HepG2 (cell line): Measurements from ENCODE around the gene ESYT2. TPM values are rescaled to one million over a fixed set of nuclear protein-coding genes. Genes with fewer than 3 reads are reported as not detected.

ENCODE experiments used
- CREM ChIP-seq, 2 experiments: sonication (generic) in 1 of 2; formaldehyde crosslinking in 1 of 2; IDR thresholded peaks; 2 replicates each; pipeline versions ENCODE4 v1.4.0 to v1.6.1; 2016 to 2020; ENCODE audit warnings: antibody characterized with exemption in 1 of 2, mild to moderate bottlenecking in 1 of 2, missing genetic modification reagents in 1 of 2
- FOXO1 ChIP-seq: sonication (generic); formaldehyde crosslinking; IDR thresholded peaks from 2 replicates; pipeline ENCODE4 v1.4.0; 2020; ENCODE audit warnings: missing genetic modification reagents
- GZF1 ChIP-seq: sonication (generic); formaldehyde crosslinking; IDR thresholded peaks from 2 replicates; pipeline ENCODE4 v1.5.1; 2020; ENCODE audit warnings: mild to moderate bottlenecking, missing genetic modification reagents
- HNRNPH1 ChIP-seq: fragments of 200-400 bp; formaldehyde crosslinking; optimal IDR thresholded peaks from 2 replicates; pipeline ENCODE3; 2017; ENCODE audit warnings: mild to moderate bottlenecking, low read depth, low read length
- KDM4B ChIP-seq: sonication (generic); formaldehyde crosslinking; IDR thresholded peaks from 2 replicates; pipeline ENCODE4 v1.4.0; 2020; ENCODE audit warnings: missing genetic modification reagents
- MXD1 ChIP-seq: sonication (generic); formaldehyde crosslinking; IDR thresholded peaks from 2 replicates; pipeline ENCODE4 v1.4.0; 2020; ENCODE audit warnings: mild to moderate bottlenecking, missing genetic modification reagents
- PLSCR1 ChIP-seq: sonication (generic); formaldehyde crosslinking; IDR thresholded peaks from 2 replicates; pipeline ENCODE4 v1.5.0; 2020; ENCODE audit warnings: missing genetic modification reagents, mild to moderate bottlenecking, borderline replicate concordance
- RBFOX2 ChIP-seq: fragments of 200-400 bp; formaldehyde crosslinking; IDR thresholded peaks from 2 replicates; pipeline ENCODE4 v1.6.1; 2017; ENCODE audit warnings: low read depth, mild to moderate bottlenecking, low read length
- REPIN1 ChIP-seq: sonication (generic); formaldehyde crosslinking; IDR thresholded peaks from 2 replicates; pipeline ENCODE4 v1.8.0; 2022; ENCODE audit warnings: missing genetic modification reagents, low read depth, mild to moderate bottlenecking, borderline replicate concordance
- SP140L ChIP-seq: sonication (generic); formaldehyde crosslinking; IDR thresholded peaks from 2 replicates; pipeline ENCODE4 v1.4.0; 2020; ENCODE audit warnings: missing genetic modification reagents, borderline replicate concordance
- TBX3 ChIP-seq: fragments of 450-650 bp; IDR thresholded peaks from 2 replicates; pipeline ENCODE4 v1.6.1; 2017; ENCODE audit warnings: antibody characterized with exemption, mild to moderate bottlenecking, inconsistent platforms, borderline replicate concordance
- TFE3 ChIP-seq: IDR thresholded peaks from 2 replicates; pipeline ENCODE4 v1.6.1; 2016
- TRAFD1 ChIP-seq: sonication (generic); formaldehyde crosslinking; IDR thresholded peaks from 2 replicates; pipeline ENCODE4 v1.5.1; 2020; ENCODE audit warnings: missing genetic modification reagents, mild to moderate bottlenecking, borderline replicate concordance
- XBP1 ChIP-seq: sonication (generic); formaldehyde crosslinking; IDR thresholded peaks from 2 replicates; pipeline ENCODE4 v1.5.0; 2020; ENCODE audit warnings: missing genetic modification reagents
- ZBTB49 ChIP-seq: sonication (generic); formaldehyde crosslinking; IDR thresholded peaks from 2 replicates; pipeline ENCODE4 v1.4.0; 2020; ENCODE audit warnings: missing genetic modification reagents, borderline replicate concordance
- ZNF124 ChIP-seq: sonication (generic); formaldehyde crosslinking; IDR thresholded peaks from 2 replicates; pipeline ENCODE4 v1.4.0; 2020; ENCODE audit warnings: missing genetic modification reagents
- ZNF232 ChIP-seq: sonication (generic); formaldehyde crosslinking; IDR thresholded peaks from 2 replicates; pipeline ENCODE4 v1.4.0; 2020; ENCODE audit warnings: missing genetic modification reagents, borderline replicate concordance
- ZNF331 ChIP-seq: sonication (generic); formaldehyde crosslinking; IDR thresholded peaks from 2 replicates; pipeline ENCODE4 v1.4.0; 2020; ENCODE audit warnings: missing genetic modification reagents
- ZNF549 ChIP-seq: sonication (generic); formaldehyde crosslinking; IDR thresholded peaks from 2 replicates; pipeline ENCODE4 v1.5.0; 2020; ENCODE audit warnings: missing genetic modification reagents
- ZNF577 ChIP-seq: sonication (generic); formaldehyde crosslinking; IDR thresholded peaks from 2 replicates; pipeline ENCODE4 v1.4.0; 2020; ENCODE audit warnings: mild to moderate bottlenecking, low read depth, missing genetic modification reagents, borderline replicate concordance
- ZNF615 ChIP-seq: sonication (generic); formaldehyde crosslinking; IDR thresholded peaks from 2 replicates; pipeline ENCODE4 v1.5.0; 2020; ENCODE audit warnings: mild to moderate bottlenecking, missing genetic modification reagents, borderline replicate concordance
- ZNF724P ChIP-seq: sonication (generic); formaldehyde crosslinking; IDR thresholded peaks from 2 replicates; pipeline ENCODE4 v1.8.0; 2022; ENCODE audit warnings: missing genetic modification reagents, borderline replicate concordance
- ZNF891 ChIP-seq: sonication (generic); formaldehyde crosslinking; IDR thresholded peaks from 2 replicates; pipeline ENCODE4 v1.5.0; 2020; ENCODE audit warnings: mild to moderate bottlenecking, missing genetic modification reagents
- polyA plus RNA-seq, 8 experiments: library from polyadenylated mRNA; depleted of rRNA in 3 of 8; stranded (reverse) in 7 of 8; unstranded in 1 of 8; fragments of >200 nt; fragmentation: Illumina TruSeq in 4 of 8; extraction: Trizol in 4 of 8; gene quantifications; 2 replicates each; pipeline versions ENCODE4 v1.2.1 to v1.2.3, GENCODE V29; 2011 to 2016; ENCODE audit warnings: low read depth in 4 of 8, missing spikeins in 1 of 8, mixed read lengths in 1 of 8; ENCODE audit not compliant: insufficient read depth in 1 of 8
- total RNA-seq, 5 experiments: library from RNA; depleted of rRNA; stranded (reverse); fragments of >200 nt; fragmentation: Illumina TruSeq; extraction: Trizol; gene quantifications; 2 replicates each; pipeline ENCODE4 v1.2.3, GENCODE V29; 2016; ENCODE audit warnings: low read depth in 1 of 5

The ESYT2 gene
- total and polyA plus RNA-seq, 2 of the 13 experiments (the other 11 are each of a cell fraction or from before 2014, with no cell fraction given): 28.5 to 37.3 TPM

DNA sequence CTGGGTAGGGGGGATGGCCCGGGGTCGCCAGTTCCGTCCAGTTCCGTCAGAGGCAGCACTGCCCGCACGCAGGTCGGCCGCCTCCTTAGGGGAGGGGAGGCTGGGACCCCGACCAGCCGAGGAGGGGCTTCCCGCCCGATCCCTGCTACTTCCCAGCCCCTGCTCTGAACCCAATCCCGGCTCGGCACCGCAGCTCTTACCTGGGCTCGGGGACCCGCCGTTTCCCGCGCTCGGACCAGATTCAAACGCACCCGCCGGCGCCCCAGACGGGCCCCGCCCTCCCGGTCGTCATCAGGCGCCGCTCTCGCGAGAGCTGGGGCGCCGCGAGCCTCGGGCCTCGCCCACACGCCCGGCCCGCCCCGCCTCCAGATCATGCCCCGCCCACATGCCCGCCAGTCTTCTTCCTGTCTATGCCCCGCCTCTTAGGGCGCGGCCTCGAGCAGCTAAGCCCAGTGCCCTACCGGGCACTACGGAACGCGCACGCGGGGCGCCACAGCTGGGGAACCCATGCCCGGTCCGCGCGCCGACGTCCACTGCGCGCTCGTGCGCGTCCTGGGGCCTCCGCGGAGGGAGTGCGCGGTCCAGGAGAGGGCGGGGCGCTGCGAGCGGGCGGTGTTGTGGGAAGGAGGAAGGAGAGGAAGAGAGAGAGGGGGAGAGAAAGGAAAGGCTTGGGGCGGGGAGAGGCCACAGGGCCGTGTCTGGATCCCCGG, 124.6 kb downstream of the ESYT2 start, which contains the start of gene NCAPG2 (continued):
- TF ChIP-seq REPIN1 (CRISPR knock-in tag) (no peak; the same call in none of the 2 replicates), XBP1 (CRISPR knock-in tag) (no peak), ZNF124 (CRISPR knock-in tag) (no peak), ZNF232 (CRISPR knock-in tag) (no peak; the same call in 1 of the 2 replicates), KDM4B (no peak), ZBTB49 (CRISPR knock-in tag) (no peak), ZNF577 (CRISPR knock-in tag) (no peak), HNRNPH1 (no peak), ZNF549 (CRISPR knock-in tag) (no peak), ZNF724P (CRISPR knock-in tag) (peak; percentile 86; the same call in 1 of the 2 replicates), RBFOX2 (peak; percentile 86), MXD1 (peak; percentile 58; the same call in 1 of the 2 replicates), TFE3 (CRISPR knock-in tag) (no peak), ZNF615 (CRISPR knock-in tag) (no peak), TRAFD1 (CRISPR knock-in tag) (no peak), FOXO1 (CRISPR knock-in tag) (no peak; the same call in 1 of the 2 replicates), PLSCR1 (CRISPR knock-in tag) (no peak), TBX3 (no peak), ZNF891 (CRISPR knock-in tag) (0 out of 2 replicates have a peak, but pooled peaks have one; percentile 8), SP140L (no peak), ZNF331 (CRISPR knock-in tag) (0 out of 2 replicates have a peak, but pooled peaks have one; percentile 40), CREM (IDR thresholded peaks at IDR 0.05) (no peak), CREM (CRISPR knock-in tag; IDR thresholded peaks at IDR 0.05) (no peak), GZF1 (CRISPR knock-in tag) (0 out of 2 replicates have a peak, but pooled peaks have one; percentile 50)
